ENCODE results near the gene PILRA.
A peak's percentile ranks its signal among the peaks of the same experiment; 100 is the strongest.
"Not testable (repeated sequence)": the region's sequence is repeated elsewhere in the genome, so short reads cannot be mapped to it uniquely, and the experiment has no call there.

The PILRA gene

GRCh38 chr7:100358027-100358856 lies 15.0 kb upstream of the PILRA start, which contains the start of gene PILRB:
PILRB (plus strand) TSS chr7:100358117; CDS start chr7:100358303, 186 bp downstream.
- DNase-seq: no peak

- no peak for DNase-seq
Measured at GRCh38 chr7:100358857-100359212, 14.5 kb upstream of the PILRA start.

GRCh38 chr7:100360135-100360854 lies 13.0 kb upstream of the PILRA start:
- DNase-seq: no peak

GRCh38 chr7:100363098-100363497 lies 10.2 kb upstream of the PILRA start:
- DNase-seq: no peak

- not testable (repeated sequence) for DNase-seq
Measured at GRCh38 chr7:100363797-100364196, 9.5 kb upstream of the PILRA start.

GRCh38 chr7:100364480-100364879 lies 8.8 kb upstream of the PILRA start:
- DNase-seq: no peak

- DNase-seq: not testable (repeated sequence)
Measured at GRCh38 chr7:100365998-100366367, 7.3 kb upstream of the PILRA start.

GRCh38 chr7:100366411-100367250 lies 6.7 kb upstream of the PILRA start:
- DNase-seq: no peak

GRCh38 chr7:100367251-100367620 lies 6.1 kb upstream of the PILRA start:
- DNase-seq: no peak

GRCh38 chr7:100367676-100368613 lies 5.3 kb upstream of the PILRA start:
- DNase-seq: no peak

GRCh38 chr7:100369105-100369504 lies 4.2 kb upstream of the PILRA start:
- peak; percentile 54 for DNase-seq

- DNase-seq: no peak
Measured at GRCh38 chr7:100370303-100370702, 3.0 kb upstream of the PILRA start.

- DNase-seq: no peak
Measured at GRCh38 chr7:100370746-100371145, 2.5 kb upstream of the PILRA start.

- DNase-seq: no peak
Measured at GRCh38 chr7:100371561-100372171, 1.6 kb upstream of the PILRA start.

GRCh38 chr7:100372256-100372655 lies 1.0 kb upstream of the PILRA start:
- DNase-seq: no peak

GRCh38 chr7:100372694-100373093 lies 593 bp upstream of the PILRA start:
- DNase-seq: no peak

- not testable (repeated sequence) for DNase-seq
Measured at GRCh38 chr7:100373870-100374598, 747 bp downstream of the PILRA start.

- DNase-seq: no peak
Measured at GRCh38 chr7:100374601-100375000, 1.3 kb downstream of the PILRA start.

GRCh38 chr7:100376066-100376465 lies 2.8 kb downstream of the PILRA start:
- no peak for DNase-seq

GRCh38 chr7:100378114-100378755 lies 4.9 kb downstream of the PILRA start:
- DNase-seq: no peak

GRCh38 chr7:100380196-100380595 lies 6.9 kb downstream of the PILRA start:
- DNase-seq: no peak

Measured in RPMI8226 (cell line).